GM12878 (cell line): ENCODE measurements around the gene GBA3. TPM values are rescaled to one million over a fixed set of nuclear protein-coding genes. Genes with fewer than 3 reads are reported as not detected.

Source experiments
- polyA plus RNA-seq, 11 experiments: library from polyadenylated mRNA; depleted of rRNA in 4 of 11; unstranded in 6 of 11; stranded (reverse) in 5 of 11; fragments of >200 nt; fragmentation: Nextera tagmentation in 4 of 11; fragmentation: Illumina TruSeq in 1 of 11; extraction: Ambion mirVana in 4 of 11; extraction: Trizol in 1 of 11; gene quantifications; 1 replicate in 1 of 11; 2 replicates in 10 of 11; pipeline versions ENCODE4 v1.2.1 to v1.2.3, GENCODE V29; 2011 to 2016; ENCODE audit warnings: inconsistent platforms in 2 of 11, missing spikeins in 2 of 11, low read depth in 1 of 11
- total RNA-seq, 4 experiments: library from RNA; depleted of rRNA in 3 of 4; stranded (reverse); fragments of >200 nt in 3 of 4; fragmentation: Illumina TruSeq in 1 of 4; extraction: Trizol in 1 of 4; gene quantifications; 2 replicates each; pipeline versions ENCODE4 v1.2.1 to v1.2.3, GENCODE V29; 2013 to 2021

Gene GBA3
- total and polyA plus RNA-seq, 10 of the 15 experiments (the other 5 are each of a cell fraction or from before 2014, with no cell fraction given) = 0.10 to 7.2 (median 0.27) TPM

Other genes starting within 250 kb of the GBA3 start
- 2.7 and 2.9 TPM in 2 replicates for gene ADGRA3, start 176.9 kb upstream of the GBA3 start, total RNA-seq (2014; rRNA removed)
- gene ADGRA3, start 176.9 kb upstream of the GBA3 start, total RNA-seq (2014; rRNA removed; fragmentation: Illumina TruSeq; extraction: Trizol) = 3.1 TPM in 2 replicates
- 2.2 and 3.6 TPM in 2 replicates for gene ADGRA3, start 176.9 kb upstream of the GBA3 start, total RNA-seq (2021)
- gene ADGRA3, start 176.9 kb upstream of the GBA3 start, polyA plus RNA-seq (2011; rRNA removed) = 64.4 and 66.2 TPM in 2 replicates
- gene ADGRA3, start 176.9 kb upstream of the GBA3 start, polyA plus RNA-seq (2014; fragmentation: Illumina TruSeq; extraction: Trizol) = 3.1 and 3.5 TPM in 2 replicates
- gene ADGRA3, start 176.9 kb upstream of the GBA3 start, polyA plus RNA-seq (2014; fragmentation: Nextera tagmentation; extraction: Ambion mirVana) = under 1 TPM; 0.24 to 0.64 TPM
- gene ADGRA3, start 176.9 kb upstream of the GBA3 start, polyA plus RNA-seq (2014; rRNA removed) = 2.2 and 2.3 TPM in 2 replicates
- under 1 TPM; 0.95 to 0.98 TPM for gene ADGRA3, start 176.9 kb upstream of the GBA3 start, polyA plus RNA-seq (2016; fragmentation: Nextera tagmentation; extraction: Ambion mirVana)